Stimulated activated CD8-positive, alpha-beta memory T cell treated with anti-CD3 and anti-CD28 coated beads, Interleukin-4, amount 100 ng/mL, for 48 hours (primary cell): Measurements from ENCODE around the gene GDE1.
"Not testable (repeated sequence)": the region's sequence is repeated elsewhere in the genome, so short reads cannot be mapped to it uniquely, and the experiment has no call there.

Experiments
- DNase-seq: peaks from one replicate; pipeline ENCODE4 v3.0.0-alpha.2; 2020

GDE1 gene, protein sequence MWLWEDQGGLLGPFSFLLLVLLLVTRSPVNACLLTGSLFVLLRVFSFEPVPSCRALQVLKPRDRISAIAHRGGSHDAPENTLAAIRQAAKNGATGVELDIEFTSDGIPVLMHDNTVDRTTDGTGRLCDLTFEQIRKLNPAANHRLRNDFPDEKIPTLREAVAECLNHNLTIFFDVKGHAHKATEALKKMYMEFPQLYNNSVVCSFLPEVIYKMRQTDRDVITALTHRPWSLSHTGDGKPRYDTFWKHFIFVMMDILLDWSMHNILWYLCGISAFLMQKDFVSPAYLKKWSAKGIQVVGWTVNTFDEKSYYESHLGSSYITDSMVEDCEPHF

DNA sequence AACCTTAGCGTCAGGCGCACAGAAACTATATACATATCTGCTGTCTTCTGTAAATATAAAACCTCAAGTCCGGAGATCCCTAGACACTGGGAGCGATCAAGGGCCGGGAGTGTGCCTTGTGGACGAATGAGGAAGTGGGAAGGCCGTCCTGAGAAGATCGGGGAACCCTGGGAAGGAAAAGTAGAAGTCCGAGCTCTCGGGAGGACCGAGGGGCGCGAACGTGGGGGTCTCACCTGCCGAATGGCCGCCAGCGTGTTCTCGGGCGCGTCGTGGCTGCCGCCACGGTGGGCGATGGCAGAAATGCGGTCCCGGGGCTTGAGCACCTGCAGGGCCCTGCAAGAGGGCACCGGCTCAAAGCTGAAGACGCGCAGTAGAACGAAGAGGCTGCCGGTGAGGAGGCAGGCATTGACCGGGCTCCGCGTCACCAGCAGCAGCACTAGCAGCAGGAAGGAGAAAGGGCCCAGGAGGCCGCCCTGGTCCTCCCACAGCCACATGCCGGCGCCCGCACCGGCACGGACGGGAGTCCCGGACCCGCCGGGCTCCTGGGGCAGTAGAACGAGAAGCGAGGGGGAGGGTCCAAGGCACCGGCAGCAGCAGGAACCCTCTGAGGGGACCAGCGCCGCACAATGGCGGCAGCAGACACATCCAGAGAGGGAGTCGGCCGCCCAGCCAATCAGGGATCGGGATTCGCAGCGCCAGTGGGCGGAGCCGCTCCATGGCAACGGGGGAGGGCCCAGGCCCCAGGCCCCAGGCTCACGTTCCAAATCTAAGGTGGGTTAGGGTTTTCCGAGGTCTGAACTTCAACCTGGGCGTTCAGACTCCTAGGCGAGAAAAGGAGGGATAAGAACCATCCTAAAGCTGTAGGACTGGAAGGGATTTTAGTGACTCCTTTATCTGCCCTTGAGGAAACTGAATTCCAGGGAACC is at the start of gene GDE1:
Gene GDE1 (minus strand): TSS at position 628 of the 926 bp plus-strand sequence. CDS start 134 bp downstream, at position 494.
- peak; percentile 97 for DNase-seq

DNA sequence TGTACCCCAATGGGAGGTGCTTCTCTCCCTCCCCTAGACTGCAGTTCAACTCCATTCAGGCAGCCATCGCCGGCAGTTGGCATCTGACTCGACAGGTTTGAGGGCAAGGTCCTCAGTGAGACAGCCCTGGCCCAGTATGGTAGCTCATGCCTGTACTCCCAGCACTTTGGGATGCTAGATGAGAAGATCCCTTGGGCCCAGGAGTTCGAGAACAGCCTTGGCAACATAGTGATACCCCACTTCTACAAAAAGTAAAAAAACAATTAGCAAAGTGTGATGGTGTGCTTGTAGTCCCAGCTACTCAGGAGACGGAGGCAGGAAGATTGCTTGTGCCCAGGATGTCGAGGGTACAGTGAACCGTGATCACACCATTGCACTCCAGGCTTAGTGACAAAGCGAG is 45.7 kb upstream of the GDE1 start:
- DNase-seq: no peak

DNA sequence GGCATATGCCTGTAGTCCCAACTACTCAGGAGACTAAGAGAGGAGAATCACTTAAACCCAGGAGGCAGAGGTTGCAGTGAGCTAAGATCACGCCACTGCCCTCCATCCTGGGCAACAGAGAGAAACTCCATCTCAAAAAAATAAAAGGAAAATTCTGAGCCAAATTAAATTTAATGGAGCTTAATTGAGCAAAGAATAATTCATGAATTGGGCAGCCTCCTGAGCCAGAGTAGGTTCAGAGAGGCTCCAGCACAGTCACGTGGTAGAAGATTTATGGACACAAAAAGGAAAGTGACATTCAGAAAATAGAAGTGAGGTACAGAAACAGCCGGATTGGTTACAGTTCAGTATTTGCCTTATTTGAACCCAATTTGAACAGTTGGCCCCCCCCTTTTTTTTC is 44.5 kb upstream of the GDE1 start:
- DNase-seq: no peak

DNA sequence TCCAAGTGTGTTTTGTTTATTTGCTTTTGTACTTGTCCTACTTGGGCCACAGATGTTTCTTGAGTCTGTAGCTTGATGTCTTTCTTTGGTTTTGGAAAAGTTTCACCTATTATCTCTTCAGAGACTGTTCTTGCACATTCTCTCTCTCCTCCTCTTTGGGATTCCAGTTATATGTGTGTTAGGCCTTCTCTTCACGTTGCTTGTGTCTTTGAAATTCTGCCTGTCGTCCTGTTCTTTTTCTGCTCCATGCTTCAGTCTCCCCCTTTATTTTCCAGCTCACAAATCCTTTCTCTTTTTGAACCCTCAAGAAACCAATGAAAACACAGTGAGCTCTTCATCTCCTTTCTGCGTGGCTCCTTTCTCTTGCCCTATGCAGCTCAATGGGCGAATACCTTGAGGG is 41.5 kb upstream of the GDE1 start:
- DNase-seq: no peak

DNA sequence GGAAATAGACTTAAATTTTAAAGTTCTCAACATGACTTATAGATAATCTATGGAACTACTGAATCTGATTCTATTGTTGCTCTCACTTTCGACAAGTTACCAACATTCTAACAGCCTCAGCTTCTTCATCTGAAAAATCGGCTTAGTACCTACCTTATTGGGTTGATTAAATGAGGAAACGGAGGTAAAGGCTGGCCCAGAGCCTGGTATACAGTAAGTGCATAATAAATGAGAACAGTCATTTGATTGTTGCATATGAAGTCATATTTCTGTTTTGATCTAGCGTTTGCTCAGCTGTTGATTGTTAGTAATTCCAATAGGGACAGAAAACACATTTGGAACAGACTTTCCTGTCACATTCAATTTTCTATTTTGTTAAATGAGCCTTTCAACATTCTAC is 38.2 kb upstream of the GDE1 start:
- DNase-seq: no peak

DNA sequence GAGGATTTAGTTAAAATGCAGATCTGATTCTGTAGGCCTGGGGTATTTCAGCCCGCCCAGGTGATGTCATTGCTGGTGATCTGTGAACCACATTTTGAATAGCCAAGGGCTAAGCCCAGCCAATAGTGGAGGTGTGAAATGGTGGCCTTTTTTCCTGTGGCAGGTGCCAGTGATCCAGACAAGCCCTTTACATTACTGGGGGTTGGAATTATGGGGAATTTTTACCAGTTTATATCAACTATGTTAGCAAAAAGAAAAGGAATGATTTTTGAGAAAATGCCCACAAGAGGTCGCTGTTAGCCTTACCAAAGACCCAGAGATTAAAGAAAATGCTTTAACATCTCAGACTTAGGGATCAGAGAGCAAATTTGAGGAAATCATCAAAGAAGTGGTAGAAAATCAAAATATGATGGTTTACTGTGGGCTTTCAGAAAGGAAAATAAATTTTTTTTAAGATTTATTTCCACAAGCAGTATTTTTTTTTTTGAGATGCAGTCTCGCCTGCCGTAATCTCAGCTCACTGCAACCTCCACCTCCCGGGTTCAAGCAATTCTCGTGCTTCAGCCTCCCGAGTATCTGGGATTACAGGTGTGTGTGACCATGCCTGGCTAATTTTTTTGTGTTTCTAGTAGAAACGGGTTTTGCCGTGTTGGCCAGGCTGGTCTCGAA is 37.5 kb upstream of the GDE1 start:
- DNase-seq: peak; percentile 25

DNA sequence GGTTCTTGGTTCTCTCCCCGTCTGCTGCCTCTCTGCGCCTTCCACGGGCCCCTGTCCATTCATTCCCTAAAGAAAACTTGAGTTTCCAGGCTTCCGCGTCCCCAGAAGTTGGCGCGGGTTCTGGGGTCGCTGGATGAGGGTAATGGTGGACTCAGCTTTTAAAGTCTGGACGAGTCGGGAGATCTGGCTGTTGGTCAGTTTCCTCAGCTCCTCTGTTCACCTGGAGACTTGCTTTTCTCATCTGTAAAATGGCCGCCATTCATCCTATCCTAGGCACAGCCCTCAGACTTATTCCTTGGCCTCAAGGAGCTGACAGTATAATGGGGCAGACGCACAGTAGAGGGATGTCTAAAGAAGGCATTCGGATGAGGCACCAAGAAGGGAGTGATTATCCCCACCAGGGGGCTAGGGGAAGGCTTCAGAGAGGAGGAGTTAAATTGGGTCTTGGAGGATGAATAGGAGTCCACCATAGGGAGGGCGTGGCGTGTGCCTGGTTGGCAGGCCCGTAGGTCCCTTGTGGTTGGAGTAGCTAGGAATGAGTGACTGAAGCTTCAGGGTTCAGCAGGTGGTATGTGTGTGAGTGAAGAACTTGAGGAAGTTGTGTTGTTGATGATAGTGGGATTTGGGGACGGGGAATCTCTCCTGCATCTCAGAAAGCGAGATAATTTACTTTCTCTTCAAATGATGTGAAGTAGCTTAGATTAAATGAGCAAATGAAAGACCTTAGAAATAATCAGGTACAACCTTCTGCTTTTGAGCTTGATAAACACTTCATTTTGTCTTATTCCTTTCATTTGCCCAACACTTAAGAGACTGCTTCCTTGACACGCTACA is 34.3 kb upstream of the GDE1 start:
- peak; percentile 38 for DNase-seq

DNA sequence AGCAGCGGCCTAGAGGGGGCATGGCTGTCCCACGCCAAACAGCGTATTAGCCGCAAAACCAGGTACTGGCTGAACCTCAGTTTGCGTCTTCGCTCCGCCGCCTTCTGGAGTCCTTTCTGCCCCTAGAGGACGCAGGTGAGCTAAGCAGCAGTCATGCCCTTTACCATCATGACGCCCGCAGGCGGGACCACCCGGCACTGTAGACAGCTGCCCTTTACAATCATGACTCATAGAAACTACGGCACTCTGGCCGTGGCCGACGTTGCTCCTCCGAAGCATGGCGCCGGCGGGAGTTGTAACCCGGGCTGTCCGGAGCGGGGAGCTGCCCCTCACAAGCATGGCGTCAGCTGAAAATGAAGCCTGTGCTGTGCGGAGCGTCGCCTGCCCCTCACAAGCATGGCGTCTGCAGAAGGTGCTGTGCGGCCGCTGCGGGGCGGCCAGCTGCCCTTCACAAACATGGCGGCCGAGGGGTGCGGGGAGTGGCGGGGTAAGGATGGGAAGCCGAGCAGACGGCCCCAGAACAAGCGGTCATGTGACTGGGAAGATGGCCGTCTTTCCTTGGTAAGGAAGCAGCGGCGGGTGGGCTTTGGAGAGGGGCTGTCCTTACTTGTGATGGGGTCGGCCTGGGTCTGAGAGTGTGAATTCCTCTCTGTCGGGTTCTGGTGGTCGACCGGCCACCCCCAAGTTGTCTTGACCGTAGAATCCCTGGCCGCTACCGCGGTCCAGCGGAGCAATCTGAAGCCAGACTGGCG is 33.5 kb upstream of the GDE1 start, which contains the start of gene VPS35L:
Gene VPS35L (plus strand): TSS at position 518 of the 752 bp plus-strand sequence. CDS start 27 bp downstream, at position 545.
- peak; percentile 97 for DNase-seq

DNA sequence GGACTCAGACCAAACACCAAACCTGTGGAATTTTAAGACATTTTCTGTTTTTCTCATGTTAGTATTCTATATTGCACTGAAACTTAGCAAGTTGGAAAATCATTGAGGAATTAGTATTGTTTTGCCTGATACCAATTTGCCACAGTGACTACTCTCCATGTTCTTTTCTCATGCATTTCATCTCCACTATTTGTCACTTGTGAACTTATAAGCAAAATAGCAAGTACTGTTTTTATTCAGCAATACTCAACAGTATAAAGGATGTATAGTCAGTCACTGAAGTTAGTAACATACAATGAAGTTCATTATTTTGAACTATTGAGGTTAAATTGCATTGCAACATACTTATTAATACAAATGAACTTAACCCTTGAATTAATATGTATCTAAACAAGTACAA is 27.8 kb upstream of the GDE1 start:
- DNase-seq: no peak

DNA sequence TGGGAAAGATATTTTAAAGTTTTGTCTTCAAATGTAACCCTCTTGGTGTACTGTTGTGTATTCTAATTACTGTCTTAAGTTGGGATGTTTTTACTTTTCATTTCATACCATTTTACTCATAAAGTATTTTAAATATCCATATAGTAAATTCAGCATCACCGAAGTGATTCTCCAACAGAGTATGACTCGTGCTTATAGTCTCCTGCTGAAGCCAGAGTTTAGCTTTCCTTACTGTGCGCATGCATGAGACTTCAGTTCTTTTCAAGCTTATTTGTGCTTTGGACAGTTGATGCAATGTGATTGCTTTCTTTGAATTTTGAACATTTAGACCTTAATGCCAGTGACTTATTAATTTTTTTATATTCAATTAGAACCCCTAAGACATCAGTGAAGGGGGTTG is 26.2 kb upstream of the GDE1 start:
- no peak for DNase-seq

DNA sequence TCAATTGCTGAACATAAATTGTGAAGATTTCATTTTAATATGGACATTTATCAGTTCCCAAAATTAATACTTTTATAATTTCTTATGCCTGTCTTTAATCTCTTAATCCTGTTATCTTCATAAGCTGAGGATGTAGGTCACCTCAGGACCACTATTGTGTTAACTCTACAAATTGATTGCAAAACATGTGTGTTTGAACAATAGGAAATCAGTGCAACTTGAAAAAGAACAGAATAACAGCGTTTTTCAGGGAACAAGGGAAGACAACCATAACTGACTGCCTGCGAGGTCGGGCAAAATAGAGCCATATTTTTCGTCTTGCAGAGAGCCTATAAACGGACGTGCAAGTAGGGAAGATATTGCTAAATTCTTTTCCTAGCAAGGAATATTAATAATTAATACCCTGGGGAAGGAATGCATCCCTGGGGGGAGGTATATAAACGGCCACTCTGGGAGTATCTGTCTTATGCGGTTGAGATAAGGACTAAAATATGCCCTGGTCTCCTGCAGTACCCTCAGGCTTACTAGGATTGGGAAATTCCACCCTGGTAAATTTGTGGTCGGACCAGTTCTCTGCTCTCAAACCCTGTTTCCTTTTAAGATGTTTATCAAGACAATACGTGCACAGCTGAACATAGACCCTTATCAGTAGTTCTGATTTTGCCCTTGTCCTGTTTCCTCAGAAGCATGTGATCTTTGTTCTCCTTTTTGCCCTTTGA is 21.5 kb upstream of the GDE1 start:
- not testable (repeated sequence) for DNase-seq

DNA sequence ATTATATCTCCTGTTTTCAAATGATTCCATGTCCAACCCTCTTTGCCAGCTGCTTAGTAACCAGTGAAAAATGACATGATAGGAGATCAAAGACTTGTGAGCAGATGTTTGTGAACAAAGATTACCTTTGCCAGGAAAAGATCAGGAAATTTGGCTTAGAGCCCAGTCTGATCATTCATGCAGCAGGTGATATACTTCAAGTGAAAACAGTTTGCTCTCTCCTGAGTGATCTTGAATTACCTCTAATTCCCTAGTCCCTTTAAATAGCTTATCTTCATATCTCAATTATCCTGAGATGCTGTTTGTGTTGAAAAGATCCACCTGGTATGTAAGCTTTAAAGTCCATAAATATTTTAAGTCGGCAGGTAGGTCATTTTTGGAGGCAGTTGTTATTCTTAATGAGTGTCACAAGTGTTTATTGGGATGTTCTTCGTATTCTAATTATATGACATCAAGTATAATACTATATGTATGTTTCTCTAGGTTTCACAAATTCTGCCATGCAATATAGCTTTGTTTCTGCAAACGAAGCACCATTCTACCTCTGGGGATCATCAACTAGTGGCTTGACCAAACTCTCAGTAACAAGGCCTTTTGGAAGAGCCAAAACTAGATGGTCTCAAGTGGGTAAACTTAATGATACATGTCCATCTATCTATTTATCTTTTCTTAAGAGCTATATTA is 20.4 kb upstream of the GDE1 start:
- no peak for DNase-seq

DNA sequence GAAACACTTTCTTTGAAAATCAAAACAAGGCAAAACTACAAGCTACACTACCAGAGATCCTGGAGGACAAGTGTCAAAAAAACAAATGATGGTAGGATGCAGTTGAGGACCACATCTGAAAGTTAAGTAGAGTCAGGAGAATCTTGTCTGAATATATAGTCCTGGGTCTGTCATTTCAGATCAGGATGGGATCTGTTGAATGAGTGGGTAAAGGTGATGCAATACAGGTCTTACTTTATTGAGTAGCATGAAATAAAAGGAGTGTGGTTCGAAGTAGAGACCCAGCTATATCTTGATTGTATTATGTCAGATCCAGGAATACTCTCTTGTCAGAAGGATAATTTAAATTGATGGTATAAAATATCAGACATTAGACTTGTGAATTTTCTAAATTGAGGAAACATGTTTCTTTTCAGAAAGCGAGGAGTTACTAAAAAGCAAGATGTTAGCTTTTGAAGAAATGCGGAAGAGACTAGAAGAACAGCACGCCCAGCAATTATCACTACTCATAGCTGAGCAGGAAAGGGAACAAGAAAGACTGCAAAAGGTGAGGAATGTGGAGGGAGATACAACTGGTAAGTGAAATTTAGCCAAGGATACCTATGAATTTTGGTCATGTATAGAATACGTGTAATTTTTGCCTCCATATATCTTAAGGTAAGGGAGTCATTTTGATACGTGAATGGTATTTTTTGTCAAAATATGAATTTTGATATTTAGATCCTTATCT is 18.5 kb upstream of the GDE1 start:
- DNase-seq: no peak

DNA sequence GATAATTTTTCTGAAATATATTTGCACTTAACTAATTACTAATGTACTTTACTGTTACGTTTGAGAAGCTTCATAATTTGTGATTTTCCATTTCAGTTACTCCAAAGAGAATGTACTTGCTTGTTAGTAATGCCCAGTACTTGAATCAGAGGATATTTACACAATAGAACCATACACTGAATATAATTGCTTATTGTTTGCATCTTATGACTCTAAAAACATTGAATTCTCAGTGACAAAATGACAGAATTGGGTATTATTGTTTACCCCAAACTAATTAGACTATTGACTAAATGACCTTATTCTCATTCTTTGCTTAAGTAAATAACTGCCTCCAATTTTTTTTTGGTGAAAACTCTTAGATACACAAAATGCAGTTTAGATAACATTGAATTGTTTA is 10.7 kb upstream of the GDE1 start:
- DNase-seq: no peak

DNA sequence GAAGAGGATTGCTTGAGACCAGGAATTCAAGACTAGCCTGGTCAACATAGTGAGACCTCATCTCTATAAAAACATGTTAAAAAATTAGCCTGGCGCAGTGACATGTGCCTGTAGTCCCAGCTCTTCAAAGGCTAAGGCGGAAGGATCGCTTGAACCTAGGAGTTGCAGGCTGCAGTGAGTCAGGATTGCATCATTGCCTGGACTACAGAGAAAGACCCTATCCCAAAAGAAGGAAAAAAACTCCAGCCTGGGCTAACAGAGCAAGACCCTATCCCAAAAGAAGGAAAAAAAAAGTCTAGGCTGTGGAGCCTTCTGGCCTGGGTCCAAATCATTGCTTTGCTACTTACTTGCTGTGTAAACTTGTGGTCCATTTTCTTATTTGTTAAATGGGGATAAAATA is 6.8 kb upstream of the GDE1 start:
- no peak for DNase-seq

DNA sequence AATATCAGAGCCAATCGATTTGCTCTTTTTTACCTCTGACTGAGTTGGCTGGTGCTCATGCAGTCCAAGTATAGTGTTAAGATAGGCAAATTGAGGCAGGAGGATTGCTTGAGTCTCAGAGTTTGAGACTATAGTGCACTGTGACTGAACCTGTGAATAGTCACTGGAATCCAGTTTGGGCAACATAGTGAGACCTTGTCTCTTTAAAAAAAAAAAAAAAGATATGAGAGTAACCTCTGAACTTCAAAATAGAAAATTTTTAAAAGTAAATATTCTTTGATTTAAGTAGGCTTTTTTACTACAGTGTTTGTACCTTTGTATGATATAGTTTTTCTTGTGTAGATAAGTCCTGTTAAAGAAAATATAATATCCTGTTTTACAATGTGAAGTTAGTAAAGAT is 5.3 kb upstream of the GDE1 start:
- DNase-seq: no peak

DNA sequence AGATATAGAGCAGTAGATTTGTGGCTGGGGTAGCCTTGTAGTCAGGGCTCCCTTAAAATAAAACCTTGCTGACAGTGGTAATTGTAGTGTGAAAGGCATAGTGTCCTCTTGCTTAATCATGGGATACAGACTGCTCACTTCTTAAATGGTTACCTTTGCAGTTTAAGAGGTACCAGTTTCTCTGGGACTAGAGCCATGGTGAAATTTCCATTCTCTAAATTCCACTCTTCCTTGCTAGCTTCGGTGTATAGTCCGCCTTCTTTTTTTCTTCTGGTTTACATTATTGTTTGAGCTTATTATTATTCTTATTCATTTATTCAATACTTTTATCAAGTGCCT is 3.5 kb upstream of the GDE1 start:
- DNase-seq: no peak

DNA sequence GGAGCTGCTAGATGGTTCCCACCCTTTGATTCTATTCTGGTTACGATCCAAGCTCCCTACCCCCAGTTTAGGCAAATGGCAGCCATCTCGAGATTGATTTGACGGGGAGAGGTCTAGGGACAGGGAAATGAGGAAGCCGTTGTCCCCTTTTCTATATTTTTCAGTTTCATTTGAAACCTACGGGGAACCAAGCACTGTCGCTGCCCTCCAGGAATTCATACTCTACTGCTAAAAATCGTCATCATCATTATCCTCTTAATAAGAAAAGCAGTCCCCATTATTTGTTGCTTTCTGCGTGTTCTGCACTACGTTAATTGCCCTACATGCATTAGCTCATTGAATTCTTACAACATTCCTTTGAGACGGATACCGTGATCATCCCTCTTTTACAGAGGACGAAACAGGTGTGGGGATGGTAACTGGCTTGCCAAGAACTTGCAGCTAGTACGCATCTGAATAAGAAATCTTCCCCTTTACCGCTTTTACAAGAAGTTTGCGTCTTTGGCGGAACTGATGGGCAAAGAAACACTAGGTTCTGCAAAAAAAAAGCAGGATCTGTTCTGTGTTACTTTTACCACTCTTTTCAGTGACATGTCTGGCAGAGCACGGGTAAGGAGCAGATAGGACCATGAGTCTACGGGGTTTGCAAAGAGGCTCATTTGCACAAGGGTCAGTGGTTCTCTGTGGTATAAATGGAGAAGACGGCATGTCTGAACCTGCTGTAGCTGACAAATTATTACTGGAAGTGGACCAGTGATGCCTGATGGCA is 2.9 kb upstream of the GDE1 start:
- no peak for DNase-seq

DNA sequence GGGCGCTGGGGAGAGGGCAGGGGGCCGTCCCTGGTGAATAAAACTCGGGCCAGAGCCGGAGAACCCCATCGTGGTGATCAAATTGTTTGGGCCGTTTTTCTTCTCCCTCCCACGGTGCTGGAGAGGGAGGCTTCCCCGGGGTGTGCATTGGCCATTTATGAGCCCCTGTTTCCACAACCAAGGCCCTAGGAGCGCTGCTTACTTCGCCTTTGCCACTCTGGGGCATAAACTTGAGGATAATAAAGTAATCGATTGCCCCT is 2.4 kb upstream of the GDE1 start:
- DNase-seq: no peak
